IMR-90 (cell line): ENCODE results near the gene ATXN10. TPM values are rescaled to one million over a fixed set of nuclear protein-coding genes. Genes with fewer than 3 reads are reported as not detected.

Experiments
- ATAC-seq: fragments of 200-7000 bp; cut with Tn5 transposase; 2 replicates; pipeline ENCODE4 v1.9.1; 2020; ENCODE audit warnings: low read depth, mild to moderate bottlenecking, moderate library complexity
- BruUV-seq: library from RNA; stranded (reverse); fragments of 400-500 nt; replicated peaks from 2 replicates; lab custom pipeline; 2021; lab: Mats Ljungman, UMichigan
- CTCF ChIA-PET: fragments of 300-600 bp; formaldehyde crosslinking; extraction: SDS; loops from one replicate; lab custom pipeline; 2021; ENCODE audit warnings: antibody characterized with exemption; lab: Yijun Ruan, JAX
- POLR2A ChIA-PET: fragments of 300-600 bp; sonication (Branson Sonifier 250); formaldehyde crosslinking; loops from one replicate; lab custom pipeline; 2022; ENCODE audit warnings: antibody characterized with exemption; ENCODE audit not compliant: unreplicated experiment; lab: Charles Lee
- DNase-seq: peaks from one replicate; pipeline ENCODE4 v3.0.0; 2013
- H2AFZ ChIP-seq: replicated peaks from 2 replicates; pipeline ENCODE3; 2013; ENCODE audit warnings: low read length, mild to moderate bottlenecking; ENCODE audit not compliant: poor library complexity
- H2AK5ac ChIP-seq: 2 replicates; pipeline ENCODE4 v1.6.1; 2013; ENCODE audit warnings: low read depth, low read length, inconsistent platforms
- H2AK9ac ChIP-seq: replicated peaks from 2 replicates; pipeline ENCODE3; 2013; ENCODE audit warnings: mild to moderate bottlenecking, low read depth, low read length, moderate library complexity; ENCODE audit not compliant: poor library complexity
- H2BK120ac ChIP-seq: 2 replicates; pipeline ENCODE4 v1.6.1; 2013; ENCODE audit warnings: low read depth, low read length, inconsistent platforms
- H2BK15ac ChIP-seq: 3 replicates; pipeline ENCODE4 v1.6.1; 2013; ENCODE audit warnings: low read depth, low read length, inconsistent platforms
- H2BK20ac ChIP-seq: 2 replicates; pipeline ENCODE4 v1.6.1; 2013; ENCODE audit warnings: low read depth, mild to moderate bottlenecking, inconsistent platforms, low read length, moderate library complexity
- H2BK5ac ChIP-seq: 2 replicates; pipeline ENCODE4 v1.6.1; 2013; ENCODE audit warnings: mild to moderate bottlenecking, low read depth, low read length, inconsistent platforms; ENCODE audit not compliant: poor library complexity, severe bottlenecking
- H3K14ac ChIP-seq: replicated peaks from 2 replicates; pipeline ENCODE4 v1.6.1; 2013; ENCODE audit warnings: low read depth, low read length, inconsistent platforms
- H3K18ac ChIP-seq: 2 replicates; pipeline ENCODE4 v1.6.1; 2013; ENCODE audit warnings: low read depth, low read length, control low read depth
- H3K23ac ChIP-seq: 2 replicates; pipeline ENCODE4 v1.6.1; 2013; ENCODE audit warnings: low read depth, low read length, inconsistent platforms
- H3K27ac ChIP-seq: 2 replicates; pipeline ENCODE4 v1.5.1; 2013; ENCODE audit warnings: mild to moderate bottlenecking, control low read depth, low read length; ENCODE audit not compliant: insufficient read depth
- H3K27me3 ChIP-seq: 2 replicates; pipeline ENCODE4 v1.6.1; 2013; ENCODE audit warnings: low read length; ENCODE audit not compliant: control insufficient read depth, insufficient read depth
- H3K36me3 ChIP-seq: 2 replicates; pipeline ENCODE4 v1.6.1; 2013; ENCODE audit warnings: low read length, mixed read lengths; ENCODE audit not compliant: control insufficient read depth, insufficient read depth
- H3K4ac ChIP-seq: 2 replicates; pipeline ENCODE4 v1.6.1; 2013; ENCODE audit warnings: low read depth, low read length, inconsistent platforms
- H3K4me1 ChIP-seq: 2 replicates; pipeline ENCODE4 v1.6.1; 2013; ENCODE audit warnings: low read length, mixed read lengths; ENCODE audit not compliant: control insufficient read depth, insufficient read depth
- H3K4me2 ChIP-seq: 2 replicates; pipeline ENCODE4 v1.6.1; 2013; ENCODE audit warnings: low read depth, mild to moderate bottlenecking, control low read depth, low read length, moderate library complexity
- H3K4me3 ChIP-seq: 2 replicates; pipeline ENCODE4 v1.5.1; 2013; ENCODE audit warnings: low read depth, mild to moderate bottlenecking, control low read depth, low read length, moderate library complexity; ENCODE audit not compliant: insufficient read depth
- H3K56ac ChIP-seq: 2 replicates; pipeline ENCODE4 v1.6.1; 2013; ENCODE audit warnings: low read length, inconsistent platforms; ENCODE audit not compliant: insufficient read depth; ENCODE audit errors: extremely low read depth
- H3K79me1 ChIP-seq, 2 experiments: 2 replicates each; pipeline ENCODE4 v1.6.1; 2013; ENCODE audit warnings: low read length in 2 of 2, inconsistent platforms in 1 of 2, low read depth in 1 of 2
- H3K9ac ChIP-seq: 2 replicates; pipeline ENCODE4 v1.6.1; 2013; ENCODE audit warnings: low read depth, low read length, control low read depth
- H3K9me1 ChIP-seq: 2 replicates; pipeline ENCODE4 v1.6.1; 2013; ENCODE audit warnings: low read length, inconsistent platforms; ENCODE audit not compliant: insufficient read depth
- H3K9me3 ChIP-seq: 2 replicates; pipeline ENCODE4 v1.6.1; 2013; ENCODE audit warnings: low read length; ENCODE audit not compliant: control insufficient read depth, insufficient read depth
- H4K20me1 ChIP-seq: 2 replicates; pipeline ENCODE4 v1.6.1; 2013; ENCODE audit warnings: low read length, inconsistent platforms; ENCODE audit not compliant: insufficient read depth
- H4K5ac ChIP-seq: 2 replicates; pipeline ENCODE4 v1.6.1; 2013; ENCODE audit warnings: mild to moderate bottlenecking, low read depth, low read length, control low read depth
- H4K8ac ChIP-seq, 2 experiments: 2 replicates each; pipeline ENCODE4 v1.6.1; 2013; ENCODE audit warnings: low read depth in 2 of 2, low read length in 2 of 2, control low read depth in 1 of 2, inconsistent platforms in 1 of 2
- H4K91ac ChIP-seq: 2 replicates; pipeline ENCODE4 v1.6.1; 2013; ENCODE audit warnings: low read depth, low read length, inconsistent platforms; ENCODE audit not compliant: insufficient read depth
- CTCF ChIP-seq: conservative IDR thresholded peaks from 2 replicates; pipeline ENCODE4 v1.5.1; 2012; ENCODE audit warnings: mild to moderate bottlenecking, low read depth, low read length, improper control_type of control experiment
- ELK1 ChIP-seq: fragments of 150-350 bp; IDR thresholded peaks from 2 replicates; pipeline ENCODE4 v1.6.1; 2016; ENCODE audit warnings: low read depth, mild to moderate bottlenecking, low read length, moderate library complexity, borderline replicate concordance
- FOS ChIP-seq: fragments of 150-350 bp; IDR thresholded peaks from 2 replicates; pipeline ENCODE4 v1.6.1; 2016; ENCODE audit warnings: low read depth, low read length
- MAFK ChIP-seq: IDR thresholded peaks from 2 replicates; pipeline ENCODE4 v1.6.1; 2012; ENCODE audit warnings: low read depth, low read length, improper control_type of control experiment
- MXI1 ChIP-seq: IDR thresholded peaks from 2 replicates; pipeline ENCODE4 v1.6.1; 2012; ENCODE audit warnings: low read depth, mild to moderate bottlenecking, low read length, moderate library complexity, borderline replicate concordance
- POLR2A ChIP-seq: IDR thresholded peaks from 2 replicates; pipeline ENCODE4 v1.6.1; 2012; ENCODE audit warnings: mild to moderate bottlenecking, low read depth, low read length
- RCOR1 ChIP-seq: IDR thresholded peaks from 2 replicates; pipeline ENCODE4 v1.6.1; 2012; ENCODE audit warnings: mild to moderate bottlenecking, low read length, improper control_type of control experiment; ENCODE audit not compliant: insufficient replicate concordance
- RFX5 ChIP-seq: IDR thresholded peaks from 2 replicates; pipeline ENCODE4 v1.8.0; 2012; ENCODE audit warnings: low read depth, mild to moderate bottlenecking, low read length, moderate library complexity
- SMC3 ChIP-seq: fragments of 150-350 bp; IDR thresholded peaks from 2 replicates; pipeline ENCODE4 v1.6.1; 2016; ENCODE audit warnings: low read depth, mild to moderate bottlenecking, antibody characterized with exemption, low read length, moderate library complexity
- WGBS, 2 experiments: methylation state at CpG; one replicate each; pipeline versions ENCODE4 v1.1.5 to v1.1.7; 2013; ENCODE audit warnings: missing lambda C conversion rate in 2 of 2; ENCODE audit not compliant: insufficient read length in 1 of 2; ENCODE audit errors: extremely low coverage in 2 of 2; 5-methylcytosine and 5-hydroxymethylcytosine counted together
- dilution Hi-C: fragments of 300-500 bp; cut with HindIII; formaldehyde crosslinking; loops from one replicate; pipeline ENCODE4 v1.14.3; 2018; ENCODE audit warnings: low sequenced_read_pairs; ENCODE audit not compliant: unreplicated experiment
- in situ Hi-C: fragments of 300-500 bp; cut with MboI; formaldehyde crosslinking; loops from 3 replicates; pipeline ENCODE4 v1.14.3; 2019; ENCODE audit warnings: low sequenced_read_pairs, inconsistent platforms, mixed read lengths
- intact Hi-C: fragments of 100-400 bp; cut with micrococcal nuclease; formaldehyde crosslinking; loops from 2 replicates; pipeline ENCODE4 v1.10.0; 2022
- polyA plus RNA-seq, 3 experiments: library from polyadenylated mRNA; depleted of rRNA; stranded (reverse); fragments of >200 nt; gene quantifications; 2 replicates each; pipeline ENCODE4 v1.2.3, GENCODE V29; 2012; ENCODE audit warnings: low replicate concordance in 1 of 3
- total RNA-seq: library from RNA; depleted of rRNA; stranded (reverse); fragments of >200 nt; gene quantifications from 2 replicates; pipeline ENCODE4 v1.2.3, GENCODE V29; 2012

ATXN10 gene
- total and polyA plus RNA-seq, 2 of the 4 experiments (the other 2 are of a cell fraction): 116 to 231 TPM

GRCh38 chr22:45812910-45813309 lies 141.3 kb downstream of the ATXN10 start:
- H3K18ac ChIP-seq: no peak overlapping the region
- no peak overlapping the region for H2BK5ac ChIP-seq
- no peaks in the 10 kb centered on the region for H3K27me3 ChIP-seq
- ChIA-PET POLR2A (interaction anchor here (0.7 kb wide), 1 partner anchor 17 kb away, joined by 8 read pairs; no protein-coding TSS in a partner anchor), CTCF (no interaction called here)
- no peaks in the 10 kb centered on the region for H3K9me3 ChIP-seq
- dilution Hi-C loops: no loop called here
- H4K20me1 ChIP-seq: peaks cover 7% of the 10 kb centered on the region; the same call in 1 of the 2 replicates
- H4K8ac ChIP-seq: no peak overlapping the region
- no peak overlapping the region for H3K14ac ChIP-seq
- no peak overlapping the region for H4K91ac ChIP-seq
- no peak overlapping the region for H2BK15ac ChIP-seq
- H3K23ac ChIP-seq: no peak overlapping the region
- no peak overlapping the region for H2AK9ac ChIP-seq
- ATAC-seq: no peak
- H3K9me1 ChIP-seq: peaks cover 8% of the 10 kb centered on the region
- H4K5ac ChIP-seq: no peak overlapping the region
- in situ Hi-C loops: no loop called here
- no peak overlapping the region for H3K27ac ChIP-seq
- H3K4ac ChIP-seq: no peak overlapping the region
- H2BK20ac ChIP-seq: no peak overlapping the region
- H2BK120ac ChIP-seq: no peak overlapping the region
- TF ChIP-seq FOS: no peak
- no peak for TF ChIP-seq MAFK
- TF ChIP-seq RCOR1: no peak
- TF ChIP-seq SMC3: no peak
- no peak for TF ChIP-seq ELK1
- no peak for TF ChIP-seq POLR2A
- no peak for TF ChIP-seq MXI1
- TF ChIP-seq CTCF: no peak
- no peak for TF ChIP-seq RFX5
- DNase-seq: no peak
- no CpG with 5 or more reads among the region's 6 CpGs for WGBS, 2 experiments
- H3K4me2 ChIP-seq: no peak overlapping the region
- H2AK5ac ChIP-seq: no peak overlapping the region
- H3K36me3 ChIP-seq: peaks cover 34% of the 10 kb centered on the region
- no peak overlapping the region for H3K9ac ChIP-seq
- H3K56ac ChIP-seq: no peak overlapping the region
- no peaks in the 10 kb centered on the region; the same call in 1 of the 2 replicates for H3K4me1 ChIP-seq
- no peak overlapping the region for H3K4me3 ChIP-seq
- intact Hi-C loops: no loop called here
- BruUV-seq: no TSS peak
- H3K79me1 ChIP-seq: peaks cover 17 to 49% of the 10 kb centered on the region in 2 experiments
- H2AFZ ChIP-seq: no peak overlapping the region
